Liver (tissue), 3 donors: ENCODE results near the gene TSKS.

ENCODE experiments used
- CTCF ChIP-seq: fragments of 150-350 bp; IDR thresholded peaks from 2 replicates; pipeline ENCODE4 v1.5.1; 2017; ENCODE audit warnings: improper control_type of control experiment, low read depth, low read length; ENCODE audit not compliant: missing input control
- EGR1 ChIP-seq, 2 donors: IDR thresholded peaks; 2 replicates each; pipeline ENCODE4 v1.6.1; 2016 to 2018; ENCODE audit warnings: antibody characterized with exemption in 2 of 2, low read depth in 2 of 2
- FOXA1 ChIP-seq: IDR thresholded peaks from 2 replicates; pipeline ENCODE4 v1.6.1; 2016; ENCODE audit warnings: antibody characterized with exemption
- GABPA ChIP-seq, 2 donors: IDR thresholded peaks in 1 of 2; conservative IDR thresholded peaks in 1 of 2; 2 replicates each; pipeline ENCODE4 v1.6.1; 2016; ENCODE audit warnings: antibody characterized with exemption in 2 of 2, mild to moderate bottlenecking in 1 of 2, moderate library complexity in 1 of 2
- HNF4G ChIP-seq: IDR thresholded peaks from 2 replicates; pipeline ENCODE4 v1.6.1; 2016; ENCODE audit warnings: antibody characterized with exemption
- JUND ChIP-seq, 2 donors: IDR thresholded peaks; 2 replicates each; pipeline ENCODE4 v1.6.1; 2016; ENCODE audit warnings: antibody characterized with exemption in 2 of 2
- RAD21 ChIP-seq, 2 donors: IDR thresholded peaks; 2 replicates each; pipeline ENCODE4 v1.6.1; 2016; ENCODE audit warnings: antibody characterized with exemption in 2 of 2, mild to moderate bottlenecking in 2 of 2
- RXRA ChIP-seq, 2 donors: IDR thresholded peaks; 2 replicates each; pipeline ENCODE4 v1.6.1; 2017 to 2018; ENCODE audit warnings: antibody characterized with exemption in 2 of 2, mild to moderate bottlenecking in 1 of 2
- SP1 ChIP-seq: IDR thresholded peaks from 2 replicates; pipeline ENCODE4 v1.6.1; 2018; ENCODE audit warnings: antibody characterized with exemption, mild to moderate bottlenecking
- TAF1 ChIP-seq: conservative IDR thresholded peaks from 2 replicates; pipeline ENCODE4 v1.6.1; 2016; ENCODE audit warnings: antibody characterized with exemption, mild to moderate bottlenecking
- YY1 ChIP-seq: IDR thresholded peaks from 2 replicates; pipeline ENCODE4 v1.6.1; 2016; ENCODE audit warnings: antibody characterized with exemption, mild to moderate bottlenecking
- ZBTB33 ChIP-seq: IDR thresholded peaks from 2 replicates; pipeline ENCODE4 v1.6.1; 2016; ENCODE audit warnings: antibody characterized with exemption
- donor health status: healthy.
- donor health status: healthy.

DNA sequence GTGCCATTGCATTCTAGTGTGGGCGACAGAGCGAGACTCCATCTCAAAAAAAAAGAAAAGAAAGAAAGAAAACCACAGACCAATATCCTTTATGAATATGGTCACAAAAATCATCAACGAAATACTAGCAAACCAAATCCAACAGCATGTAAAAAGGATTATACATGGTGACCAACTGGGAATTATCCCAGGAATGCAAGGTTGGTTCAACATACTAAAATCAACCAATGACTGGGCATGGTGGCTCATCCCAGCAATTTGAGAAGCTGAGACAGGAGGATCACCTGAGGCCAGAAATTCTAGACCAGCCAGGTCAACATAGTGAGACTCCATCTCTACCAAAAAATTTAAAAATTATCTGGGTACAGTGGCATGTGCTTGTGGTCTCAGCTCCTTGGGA is 7.2 kb downstream of the TSKS start:
- TF ChIP-seq CTCF: no peak
- TF ChIP-seq YY1: no peak
- no peak for TF ChIP-seq JUND (IDR thresholded peaks at IDR 0.05)
- TF ChIP-seq RAD21 (IDR thresholded peaks at IDR 0.05): no peak
- no peak for TF ChIP-seq TAF1
- no peak for TF ChIP-seq RXRA (IDR thresholded peaks at IDR 0.05)
- TF ChIP-seq FOXA1: no peak
- no peak for TF ChIP-seq GABPA (IDR thresholded peaks at IDR 0.05 in 1 of 2, conservative IDR thresholded peaks at IDR 0.05 in 1 of 2)
- no peak for TF ChIP-seq ZBTB33
- TF ChIP-seq HNF4G: no peak
- no peak for TF ChIP-seq SP1
- no peak for TF ChIP-seq EGR1 (IDR thresholded peaks at IDR 0.05; ENCODE audit: low read depth in 2 of 2)
